Measurements from ENCODE around the gene TAS1R3. TPM values are rescaled to one million over a fixed set of nuclear protein-coding genes. Genes with fewer than 3 reads are reported as not detected.

Gene TAS1R3
- total RNA-seq: 0.21 TPM in 1 of 2 replicates, not detected in the other

GRCh38 chr1:1331068-1331965 lies at the start of gene TAS1R3:
TSS of gene TAS1R3 (plus strand) at chr1:1331280. CDS start at chr1:1331346, 66 bp downstream.

DNA sequence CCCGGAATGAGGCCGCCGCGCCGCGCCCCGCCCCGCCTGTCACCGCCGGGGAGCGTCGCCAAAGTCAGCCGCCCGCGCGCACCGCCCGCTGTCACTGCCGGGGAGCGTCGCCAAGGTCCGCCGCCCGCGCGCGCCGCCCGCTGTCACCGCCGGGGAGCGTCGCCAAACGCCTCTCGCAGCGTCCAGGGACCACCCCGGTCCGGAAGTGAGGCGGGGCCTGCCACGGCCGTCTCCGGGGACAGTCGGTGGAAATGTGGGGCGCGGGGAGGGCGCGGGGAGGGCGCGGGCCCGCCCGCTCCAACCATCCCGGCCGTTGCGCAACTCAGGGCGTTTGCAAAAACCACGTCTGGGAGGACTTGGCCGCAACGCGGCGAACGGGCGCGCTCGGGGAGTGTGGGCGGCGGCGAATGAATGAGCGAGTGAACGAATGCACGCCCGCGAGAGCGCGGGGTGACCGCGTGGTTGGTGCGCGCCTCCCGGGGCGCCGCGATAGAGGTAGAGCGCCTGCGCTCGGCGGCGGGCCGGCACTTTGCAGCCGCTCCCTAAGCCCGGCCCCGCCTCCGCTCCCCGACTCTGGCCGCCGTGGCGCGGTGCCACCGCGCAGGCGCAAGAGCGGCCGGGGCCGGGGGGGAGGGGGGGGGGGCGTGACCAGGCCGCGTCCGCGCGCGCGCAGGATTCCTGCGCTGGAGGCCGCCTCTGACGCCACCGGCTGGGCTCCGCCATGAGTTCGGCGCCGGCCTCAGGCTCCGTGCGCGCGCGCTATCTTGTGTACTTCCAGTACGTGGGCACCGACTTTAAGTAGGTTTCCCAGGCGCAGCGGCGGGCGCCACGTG lies 22.9 kb upstream of the TAS1R3 start, which contains the start of the genes ACAP3 and PUSL1:
ACAP3 (minus strand) TSS at position 8 of the 833 bp plus-strand sequence. CDS start 115 bp downstream, outside the sequence.
PUSL1 (plus strand) TSS at position 675 of the 833 bp plus-strand sequence; CDS start at position 722, 47 bp downstream.

DNA sequence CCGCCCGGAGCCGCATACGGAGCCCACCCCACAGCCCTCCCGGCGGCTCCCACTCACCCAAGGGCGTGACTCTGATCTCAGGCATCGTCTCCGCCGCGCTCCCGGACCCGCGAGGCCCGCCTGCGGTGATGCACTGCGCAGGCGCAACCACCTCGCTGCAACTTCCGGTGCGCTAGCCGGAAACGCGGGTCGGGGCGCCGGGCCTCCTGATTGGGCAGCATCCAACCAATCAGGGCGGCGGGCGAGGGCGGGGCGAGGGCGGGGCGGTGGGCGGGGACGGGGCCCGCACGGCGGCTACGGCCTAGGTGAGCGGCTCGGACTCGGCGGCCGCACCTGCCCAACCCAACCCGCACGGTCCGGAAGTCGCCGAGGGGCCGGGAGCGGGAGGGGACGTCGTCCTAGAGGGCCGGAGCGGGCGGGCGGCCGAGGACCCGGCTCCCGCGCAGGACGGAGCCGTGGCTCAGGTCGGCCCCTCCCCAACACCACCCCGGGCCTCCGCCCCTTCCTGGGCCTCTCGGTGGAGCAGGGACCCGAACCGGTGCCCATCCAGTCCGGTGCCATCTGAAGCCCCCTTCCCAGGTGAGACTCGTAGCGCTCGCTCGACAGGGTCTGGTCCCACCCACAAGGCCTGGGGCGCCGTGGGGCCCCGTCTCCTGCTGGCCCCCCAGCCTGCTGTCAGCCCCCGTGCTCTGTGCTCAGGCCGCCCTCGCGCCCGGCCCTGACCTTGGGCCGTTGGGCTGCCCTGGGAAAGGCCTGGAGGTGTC lies 6.4 kb upstream of the TAS1R3 start, which contains the start of the genes CPTP and INTS11:
CPTP (plus strand) TSS at position 279 of the 764 bp plus-strand sequence. CDS start 2,109 bp downstream, outside the sequence.
INTS11 (minus strand) TSS at position 137 of the 764 bp plus-strand sequence; CDS start at position 85, 52 bp downstream.

DNA sequence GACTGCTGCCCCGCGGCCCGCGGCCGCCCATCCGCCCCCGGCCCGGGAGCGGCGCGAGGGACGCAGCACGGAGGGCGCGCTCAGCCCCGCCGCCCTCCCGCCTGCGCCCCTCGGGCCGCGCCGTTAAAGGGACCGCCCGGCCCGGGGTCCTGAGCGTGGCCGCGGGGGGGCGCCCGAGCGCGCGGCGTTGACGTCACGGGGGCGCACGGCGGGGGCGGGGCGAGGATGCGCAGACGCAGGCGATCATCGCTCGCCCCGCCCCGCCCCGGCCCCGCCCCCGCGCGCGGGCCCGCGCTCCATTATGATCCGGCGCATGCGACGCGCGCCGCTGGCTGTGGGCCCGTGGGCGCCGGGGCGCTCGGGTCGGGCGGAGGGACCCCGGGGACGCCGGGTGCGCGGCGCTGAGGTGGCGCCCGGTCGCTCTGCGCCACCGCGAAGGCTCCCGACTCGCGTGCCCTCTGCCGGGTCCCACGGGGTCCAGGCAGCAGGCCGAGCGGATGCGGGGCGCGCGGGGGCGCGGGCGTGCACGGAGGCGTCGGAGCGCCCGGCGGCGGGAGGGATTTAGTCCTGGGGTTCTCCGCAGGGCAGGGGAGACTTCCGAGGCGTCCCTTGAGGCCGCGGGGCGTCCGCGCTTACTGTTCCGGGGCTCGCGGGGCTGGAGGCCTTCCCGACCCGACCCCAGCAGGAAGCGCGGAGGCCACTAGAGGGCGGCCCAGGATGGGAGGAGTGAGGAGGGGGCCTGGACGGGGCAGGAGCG lies 18.4 kb downstream of the TAS1R3 start, which contains the start of gene DVL1:
DVL1 (minus strand) TSS at position 163 of the 757 bp plus-strand sequence. CDS start 353 bp downstream, outside the sequence.

GRCh38 chr1:1358433-1359271 lies 27.6 kb downstream of the TAS1R3 start, which contains the start of gene MXRA8:
TSS of gene MXRA8 (minus strand) at chr1:1358555. CDS start at chr1:1358504, 51 bp downstream.

DNA sequence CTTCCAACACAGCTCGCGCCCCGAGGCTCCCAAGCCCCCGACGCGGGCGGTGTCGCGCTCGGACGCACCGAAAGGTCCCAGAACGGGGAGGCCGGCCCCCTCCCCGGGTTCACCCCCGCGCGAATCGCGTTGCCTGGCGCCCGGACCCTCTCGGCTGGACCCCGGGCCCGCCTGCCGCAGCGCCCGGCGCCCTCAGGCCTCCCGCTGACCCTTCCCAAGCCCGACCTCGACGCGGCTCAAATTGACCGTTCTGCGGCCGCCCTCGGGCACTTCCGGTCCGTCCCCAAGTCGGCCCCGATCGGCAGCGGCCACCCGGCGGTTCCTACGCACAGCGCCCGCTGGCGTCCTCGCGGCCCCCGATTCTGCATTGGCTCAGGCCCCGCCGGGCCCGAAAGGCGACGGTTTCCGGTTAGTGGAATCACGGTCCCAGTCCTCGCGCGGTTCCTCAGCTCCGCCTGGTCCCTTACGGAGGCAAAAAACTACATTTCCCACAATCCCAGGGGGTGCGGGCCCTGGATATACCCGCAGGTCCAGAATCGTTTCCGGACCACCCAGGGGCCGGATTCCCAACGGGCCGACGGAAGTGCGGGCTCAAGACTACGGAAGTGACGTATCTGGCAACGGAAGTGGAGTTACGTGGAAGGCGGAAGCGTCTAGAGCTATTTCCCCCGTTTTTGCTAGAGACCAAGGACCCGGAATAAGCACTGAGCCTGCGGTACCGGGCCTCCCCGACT lies 44.0 kb downstream of the TAS1R3 start, which contains the start of gene AURKAIP1:
AURKAIP1 (minus strand) TSS at position 279 of the 734 bp plus-strand sequence. CDS start 451 bp downstream, outside the sequence.

Other genes starting within 250 kb of the TAS1R3 start
- gene C1orf159, start 215.2 kb upstream of the TAS1R3 start, total RNA-seq: 8.0 and 10.2 TPM in 2 replicates
- gene TTLL10, start 157.4 kb upstream of the TAS1R3 start, total RNA-seq: not detected in 2 replicates
- gene TNFRSF18, start 124.7 kb upstream of the TAS1R3 start, total RNA-seq: 0.64 and 1.9 TPM in 2 replicates
- not detected in 2 replicates for gene TNFRSF4, start 117.1 kb upstream of the TAS1R3 start, total RNA-seq
- gene SDF4, start 99.3 kb upstream of the TAS1R3 start, total RNA-seq: 73.1 and 76.6 TPM in 2 replicates
- 28.8 and 37.8 TPM in 2 replicates for gene B3GALT6, start 99.0 kb upstream of the TAS1R3 start, total RNA-seq
- gene C1QTNF12, start 84.6 kb upstream of the TAS1R3 start, total RNA-seq: 1.9 and 2.4 TPM in 2 replicates
- gene UBE2J2, start 57.4 kb upstream of the TAS1R3 start, total RNA-seq: 45.2 and 48.0 TPM in 2 replicates
- 0.21 and 0.96 TPM in 2 replicates for gene SCNN1D, start 50.8 kb upstream of the TAS1R3 start, total RNA-seq
- 35.0 and 38.1 TPM in 2 replicates for gene ACAP3, start 23.4 kb upstream of the TAS1R3 start, total RNA-seq
- gene PUSL1, start 22.7 kb upstream of the TAS1R3 start, total RNA-seq: 25.1 and 36.7 TPM in 2 replicates
- gene INTS11, start 6.6 kb upstream of the TAS1R3 start, total RNA-seq: 53.9 and 67.0 TPM in 2 replicates
- 17.1 and 23.1 TPM in 2 replicates for gene CPTP, start 6.5 kb upstream of the TAS1R3 start, total RNA-seq
- 262 and 265 TPM in 2 replicates for gene DVL1, start 18.1 kb downstream of the TAS1R3 start, total RNA-seq
- gene MXRA8, start 27.3 kb downstream of the TAS1R3 start, total RNA-seq: 2.8 and 12.0 TPM in 2 replicates
- 138 and 166 TPM in 2 replicates for gene AURKAIP1, start 43.9 kb downstream of the TAS1R3 start, total RNA-seq
- gene CCNL2, start 68.1 kb downstream of the TAS1R3 start, total RNA-seq: 75.2 and 80.1 TPM in 2 replicates
- gene MRPL20, start 76.0 kb downstream of the TAS1R3 start, total RNA-seq: 56.1 and 74.5 TPM in 2 replicates
- gene ANKRD65, start 90.0 kb downstream of the TAS1R3 start, total RNA-seq: 11.6 and 15.1 TPM in 2 replicates
- gene VWA1, start 104.4 kb downstream of the TAS1R3 start, total RNA-seq: 13.0 and 14.1 TPM in 2 replicates
- not detected in 2 replicates for gene ATAD3C, start 118.4 kb downstream of the TAS1R3 start, total RNA-seq
- gene ATAD3B, start 140.5 kb downstream of the TAS1R3 start, total RNA-seq: 13.0 and 22.4 TPM in 2 replicates
- 25.2 and 41.0 TPM in 2 replicates for gene ATAD3A, start 180.9 kb downstream of the TAS1R3 start, total RNA-seq
- not detected in 2 replicates for gene TMEM240, start 209.3 kb downstream of the TAS1R3 start, total RNA-seq
- 90.4 and 95.9 TPM in 2 replicates for gene SSU72, start 243.6 kb downstream of the TAS1R3 start, total RNA-seq